SK-N-SH (cell line): ENCODE data around the gene MTMR12. TPM values are rescaled to one million over a fixed set of nuclear protein-coding genes. Genes with fewer than 3 reads are reported as not detected.

ENCODE experiments used
- CTCF ChIA-PET: fragments of 300-600, 350-600 bp; formaldehyde crosslinking; extraction: SDS; loops from one replicate; lab custom pipeline; 2021; lab: Yijun Ruan, JAX
- POLR2A ChIA-PET: fragments of 350-600 bp; sonication (Branson Sonifier 250); formaldehyde crosslinking; extraction: SDS; loops from one replicate; lab custom pipeline; 2020; ENCODE audit warnings: antibody characterized with exemption, inconsistent platforms; lab: Yijun Ruan, JAX
- DNase-seq: peaks from one replicate; pipeline ENCODE4 v3.0.0; 2012
- H2AFZ ChIP-seq: fragments of 200-600 bp; sonication (generic); 2 replicates; pipeline ENCODE4 v1.8.1; 2016; ENCODE audit warnings: antibody characterized with exemption, mild to moderate bottlenecking, low read depth
- H3F3A ChIP-seq: fragments of 200-600 bp; sonication (generic); replicated peaks from 2 replicates; pipeline ENCODE3; 2016; ENCODE audit warnings: antibody characterized with exemption, mild to moderate bottlenecking; ENCODE audit not compliant: insufficient read depth
- H3K27ac ChIP-seq, 2 experiments: fragments of 200-500 bp in 1 of 2; fragments of 200-600 bp in 1 of 2; sonication (Bioruptor generic) in 1 of 2; sonication (generic), shearing (Covaris generic) in 1 of 2; 2 replicates each; pipeline versions ENCODE4 v1.5.1 to v1.6.1; 2014 to 2016; ENCODE audit warnings: low read depth in 2 of 2, inconsistent platforms in 1 of 2, low read length in 1 of 2, mild to moderate bottlenecking in 1 of 2, mixed read lengths in 1 of 2
- H3K27me3 ChIP-seq: fragments of 200-600 bp; sonication (generic), shearing (Covaris generic); 2 replicates; pipeline ENCODE4 v1.6.1; 2016; ENCODE audit warnings: mixed run types; ENCODE audit not compliant: insufficient read depth
- H3K36me3 ChIP-seq, 2 experiments: fragments of 200-500 bp in 1 of 2; fragments of 200-600 bp in 1 of 2; sonication (Bioruptor generic) in 1 of 2; sonication (generic) in 1 of 2; replicated peaks in 1 of 2; 2 replicates each; pipeline versions ENCODE3 to v1.5.1; 2014 to 2016; ENCODE audit warnings: low read length in 1 of 2, mild to moderate bottlenecking in 1 of 2; ENCODE audit not compliant: insufficient read depth in 2 of 2, control insufficient read depth in 1 of 2
- H3K4me1 ChIP-seq, 2 experiments: fragments of 200-500 bp in 1 of 2; fragments of 200-600 bp in 1 of 2; sonication (Bioruptor generic) in 1 of 2; sonication (generic), shearing (Covaris generic) in 1 of 2; 2 replicates each; pipeline versions ENCODE4 v1.5.1 to v1.6.1; 2014 to 2016; ENCODE audit warnings: low read depth in 1 of 2, low read length in 1 of 2, mixed run types in 1 of 2; ENCODE audit not compliant: insufficient read depth in 2 of 2, control insufficient read depth in 1 of 2
- H3K4me2 ChIP-seq: fragments of 200-600 bp; sonication (generic), shearing (Covaris generic); 2 replicates; pipeline ENCODE4 v1.6.1; 2017; ENCODE audit warnings: mixed run types
- H3K4me3 ChIP-seq, 2 experiments: fragments of 200-500 bp in 1 of 2; fragments of 200-600 bp in 1 of 2; sonication (Bioruptor generic) in 1 of 2; sonication (generic), shearing (Covaris generic) in 1 of 2; 2 replicates each; pipeline versions ENCODE4 v1.5.1 to v1.8.1; 2014 to 2016; ENCODE audit warnings: low read depth in 2 of 2, inconsistent platforms in 1 of 2, low read length in 1 of 2, mild to moderate bottlenecking in 1 of 2, mixed read lengths in 1 of 2, moderate library complexity in 1 of 2
- H3K79me2 ChIP-seq: fragments of 200-600 bp; sonication (generic); 2 replicates; pipeline ENCODE4 v1.8.1; 2017; ENCODE audit warnings: mild to moderate bottlenecking; ENCODE audit not compliant: insufficient read depth
- H3K9ac ChIP-seq: fragments of 200-600 bp; sonication (generic); 2 replicates; pipeline ENCODE4 v1.6.1; 2017; ENCODE audit warnings: mixed run types
- H3K9me2 ChIP-seq: fragments of 200-600 bp; sonication (generic); 2 replicates; pipeline ENCODE4 v1.6.1; 2017; ENCODE audit warnings: mixed run types
- H3K9me3 ChIP-seq: fragments of 200-600 bp; sonication (generic); 2 replicates; pipeline ENCODE4 v1.6.1; 2017; ENCODE audit warnings: mixed run types, mild to moderate bottlenecking, moderate library complexity
- H4K20me1 ChIP-seq: fragments of 200-600 bp; sonication (generic); 2 replicates; pipeline ENCODE4 v1.6.1; 2017; ENCODE audit warnings: mild to moderate bottlenecking, mixed run types; ENCODE audit not compliant: insufficient read depth
- CTCF ChIP-seq: fragments of 200-600 bp; sonication (generic); IDR thresholded peaks from 2 replicates; pipeline ENCODE4 v1.6.1; 2017; ENCODE audit warnings: antibody characterized with exemption, mild to moderate bottlenecking, moderate library complexity
- FOXJ3 ChIP-seq: sonication (generic); formaldehyde crosslinking; IDR thresholded peaks from 2 replicates; pipeline ENCODE4 v1.5.1; 2020; ENCODE audit warnings: mild to moderate bottlenecking, missing genetic modification reagents
- FOXM1 ChIP-seq: IDR thresholded peaks from 2 replicates; pipeline ENCODE4 v1.4.0; 2012; ENCODE audit warnings: low read depth, mild to moderate bottlenecking
- SMC3 ChIP-seq: IDR thresholded peaks from 2 replicates; pipeline ENCODE4 v1.6.1; 2012; ENCODE audit warnings: low read depth, low read length, improper control_type of control experiment
- YY1 ChIP-seq: IDR thresholded peaks from 2 replicates; pipeline ENCODE4 v1.4.0; 2012; ENCODE audit warnings: low read depth, mild to moderate bottlenecking
- ZBTB33 ChIP-seq: IDR thresholded peaks from 2 replicates; pipeline ENCODE4 v1.4.0; 2012; ENCODE audit warnings: low read depth, borderline replicate concordance
- WGBS: methylation state at CpG from one replicate; pipeline ENCODE4 v1.1.6; 2017; ENCODE audit warnings: low lambda C conversion rate; 5-methylcytosine and 5-hydroxymethylcytosine counted together
- polyA plus RNA-seq, 3 experiments: library from polyadenylated mRNA; depleted of rRNA; stranded (reverse); fragments of >200 nt; gene quantifications; 2 replicates each; pipeline ENCODE4 v1.2.3, GENCODE V29; 2012

The MTMR12 gene
- polyA plus RNA-seq, 1 of the 3 experiments (the other 2 are of a cell fraction), result 10.9 TPM

- Histone ChIP-seq H3K27ac (no peak overlapping the region), H3K27me3 (no peaks in the 10 kb centered on the region), H3K9me2 (no peaks in the 10 kb centered on the region), H2AFZ (no peak overlapping the region), H3K4me2 (no peak overlapping the region), H4K20me1 (0 out of 2 replicates have a peak, but pooled peaks cover 6% of the 10 kb centered on the region), H3K4me3 (no peak overlapping the region), H3K9me3 (no peaks in the 10 kb centered on the region), H3K4me1 (no peaks in the 10 kb centered on the region), H3F3A (no peaks in the 10 kb centered on the region), H3K79me2 (peaks cover 61% of the 10 kb centered on the region; the same call in 1 of the 2 replicates), H3K36me3 (peaks cover 4 to 17% of the 10 kb centered on the region in 2 experiments), H3K9ac (no peak overlapping the region)
- ChIA-PET POLR2A (no interaction called here), CTCF (interaction anchor here (1.5 kb wide), 1 partner anchor 30 kb away, joined by 4 read pairs; no protein-coding TSS in a partner anchor)
- TF ChIP-seq YY1 (no peak), FOXJ3 (CRISPR knock-in tag) (no peak), ZBTB33 (no peak), FOXM1 (no peak), SMC3 (no peak)
- DNase-seq, result no peak
- WGBS, result 96% methylated on average over 4 of the region's 4 CpGs
Measured at GRCh38 chr5:32299059-32299677, 13.6 kb downstream of the MTMR12 start.

- no peak for DNase-seq
Measured at GRCh38 chr5:32298059-32298415, 14.7 kb downstream of the MTMR12 start.

More at GRCh38 chr5:32298059-32298415, 14.7 kb downstream of the MTMR12 start:
- no peak for TF ChIP-seq CTCF
- Histone ChIP-seq H3K36me3 (peaks cover 4 to 18% of the 10 kb centered on the region in 2 experiments), H3K9me2 (no peaks in the 10 kb centered on the region), H3K4me1 (no peaks in the 10 kb centered on the region), H3K4me3 (no peak overlapping the region), H2AFZ (no peak overlapping the region), H3K9me3 (no peaks in the 10 kb centered on the region), H3K27me3 (no peaks in the 10 kb centered on the region), H3K27ac (no peak overlapping the region), H4K20me1 (0 out of 2 replicates have a peak, but pooled peaks cover 6% of the 10 kb centered on the region), H3K79me2 (peaks cover 49% of the 10 kb centered on the region; the same call in 1 of the 2 replicates), H3K9ac (no peak overlapping the region), H3F3A (no peaks in the 10 kb centered on the region), H3K4me2 (no peak overlapping the region)
- CTCF ChIA-PET, result interaction anchor here (1.1 to 1.2 kb wide), 2 partner anchors 8 to 56 kb away, joined by 3 read pairs; no protein-coding TSS in a partner anchor
- WGBS, result 97% methylated on average over 5 of the region's 5 CpGs
- POLR2A ChIA-PET, result no interaction called here
